GM12878 (cell line): ENCODE results near the gene HSPA4. TPM values are rescaled to one million over a fixed set of nuclear protein-coding genes. Genes with fewer than 3 reads are reported as not detected.

Experiments
- ATAC-seq: fragments of 200-7000 bp; cut with Tn5 transposase; 3 replicates; pipeline ENCODE4 v1.9.1; 2020; ENCODE audit warnings: mild to moderate bottlenecking, moderate library complexity
- BruUV-seq: library from RNA; stranded (reverse); fragments of 400-500 nt; replicated peaks from 2 replicates; lab custom pipeline; 2021; lab: Mats Ljungman, UMichigan
- CTCF ChIA-PET: fragments of 300-600 bp; sonication (Branson Sonifier 250); formaldehyde crosslinking; extraction: SDS; loops from one replicate; lab custom pipeline; 2021; ENCODE audit warnings: inconsistent platforms; lab: Yijun Ruan, JAX
- POLR2A ChIA-PET: fragments of 350-600 bp; formaldehyde crosslinking; extraction: SDS; loops from one replicate; lab custom pipeline; 2021; ENCODE audit warnings: inconsistent platforms; lab: Charles Lee
- RAD21 ChIA-PET: fragments of 300-600 bp; sonication (Branson Sonifier 250); formaldehyde crosslinking; loops from one replicate; lab custom pipeline; 2023; ENCODE audit warnings: antibody characterized with exemption; ENCODE audit not compliant: unreplicated experiment; lab: Charles Lee
- SMC1A ChIA-PET: fragments of 300-600 bp; sonication (Branson Sonifier 250); formaldehyde crosslinking; loops from one replicate; lab custom pipeline; 2023; ENCODE audit not compliant: unreplicated experiment, uncharacterized antibody; lab: Charles Lee
- DNase-seq: peaks from one replicate; pipeline ENCODE4 v3.0.0-alpha.2; 2011; ENCODE audit warnings: low read depth, low spot score
- FAIRE-seq: peaks from 3 replicates; lab custom pipeline; 2011; peaks lifted over from hg19 to GRCh38; lab: Jason Lieb, UNC
- H2AFZ ChIP-seq: 2 replicates; pipeline ENCODE4 v1.6.0; 2011; ENCODE audit warnings: low read depth, low read length, control low read depth; ENCODE audit not compliant: control insufficient read depth
- H3K27ac ChIP-seq: 2 replicates; pipeline ENCODE4 v1.5.1; 2011; ENCODE audit warnings: control low read depth; ENCODE audit not compliant: control insufficient read depth, insufficient read depth
- H3K27me3 ChIP-seq, 2 experiments: replicated peaks in 1 of 2; 2 replicates each; pipeline versions ENCODE4 v1.6.0 to v1.6.1; 2011; ENCODE audit warnings: low read length in 1 of 2; ENCODE audit not compliant: control insufficient read depth in 2 of 2, insufficient read depth in 2 of 2
- H3K36me3 ChIP-seq, 2 experiments: 2 replicates each; pipeline ENCODE4 v1.5.1; 2011; ENCODE audit warnings: low read length in 1 of 2; ENCODE audit not compliant: control insufficient read depth in 2 of 2, insufficient read depth in 2 of 2
- H3K4me1 ChIP-seq: 2 replicates; pipeline ENCODE4 v1.6.1; 2011; ENCODE audit warnings: mild to moderate bottlenecking, low read length, moderate library complexity, mixed read lengths; ENCODE audit not compliant: control insufficient read depth, insufficient read depth
- H3K4me2 ChIP-seq: 2 replicates; pipeline ENCODE4 v1.6.0; 2011; ENCODE audit warnings: control low read depth; ENCODE audit not compliant: control insufficient read depth, insufficient read depth
- H3K4me3 ChIP-seq: fragments of 200-600 bp; sonication (generic); 2 replicates; pipeline ENCODE4 v1.5.1; 2016
- H3K79me2 ChIP-seq: 2 replicates; pipeline ENCODE4 v1.6.0; 2011; ENCODE audit warnings: low read length; ENCODE audit not compliant: control insufficient read depth, insufficient read depth
- H3K9ac ChIP-seq: 2 replicates; pipeline ENCODE4 v1.8.0; 2011; ENCODE audit warnings: low read length, control low read depth, mixed read lengths; ENCODE audit not compliant: control insufficient read depth, insufficient read depth
- H3K9me3 ChIP-seq: replicated peaks from 3 replicates; pipeline ENCODE4 v1.5.1; 2011; ENCODE audit warnings: mild to moderate bottlenecking, low read length; ENCODE audit not compliant: control insufficient read depth, insufficient read depth
- H4K20me1 ChIP-seq: 2 replicates; pipeline ENCODE4 v1.6.0; 2011; ENCODE audit not compliant: control insufficient read depth, insufficient read depth
- BCL3 ChIP-seq: IDR thresholded peaks from 2 replicates; pipeline ENCODE4 v1.6.1; 2011; ENCODE audit warnings: borderline replicate concordance, low read depth, mild to moderate bottlenecking, moderate library complexity, low read length; ENCODE audit not compliant: insufficient read depth, poor library complexity, severe bottlenecking
- CREB1 ChIP-seq: IDR thresholded peaks from 2 replicates; pipeline ENCODE4 v1.6.1; 2012; ENCODE audit warnings: low read depth, mild to moderate bottlenecking, inconsistent platforms
- E2F4 ChIP-seq: IDR thresholded peaks from 2 replicates; pipeline ENCODE4 v1.6.1; 2012; ENCODE audit warnings: low read depth, low read length, improper control_type of control experiment
- RELA ChIP-seq: fragments of 450-650 bp; IDR thresholded peaks from 2 replicates; pipeline ENCODE4 v1.8.0; 2014; ENCODE audit warnings: borderline replicate concordance; ENCODE audit not compliant: partially characterized antibody
- RFX5 ChIP-seq: IDR thresholded peaks from 2 replicates; pipeline ENCODE4 v1.6.1; 2011; ENCODE audit warnings: low read depth, low read length, improper control_type of control experiment
- ZBTB11 ChIP-seq: fragments of 450-650 bp; formaldehyde crosslinking; IDR thresholded peaks from 2 replicates; pipeline ENCODE4 v1.5.0; 2022; ENCODE audit warnings: mild to moderate bottlenecking, missing genetic modification characterization
- WGBS: methylation state at CpG from one replicate; pipeline ENCODE4 v1.1.6; 2016; ENCODE audit warnings: low lambda C conversion rate; ENCODE audit not compliant: insufficient replicate concordance, insufficient coverage; ENCODE audit errors: missing lambda C conversion rate; 5-methylcytosine and 5-hydroxymethylcytosine counted together
- in situ Hi-C: fragments of 300-500 bp; cut with MboI; formaldehyde crosslinking; loops from 9 replicates; pipeline ENCODE4 v1.14.3; 2018; ENCODE audit warnings: mixed read lengths
- intact Hi-C: fragments of 100-400 bp; cut with micrococcal nuclease; formaldehyde crosslinking; loops from one replicate; pipeline ENCODE4 v1.14.2; 2022; ENCODE audit not compliant: unreplicated experiment
- polyA plus RNA-seq, 11 experiments: library from polyadenylated mRNA; depleted of rRNA in 4 of 11; unstranded in 6 of 11; stranded (reverse) in 5 of 11; fragments of >200 nt; fragmentation: Nextera tagmentation in 4 of 11; fragmentation: Illumina TruSeq in 1 of 11; extraction: Ambion mirVana in 4 of 11; extraction: Trizol in 1 of 11; gene quantifications; 1 replicate in 1 of 11; 2 replicates in 10 of 11; pipeline versions ENCODE4 v1.2.1 to v1.2.3, GENCODE V29; 2011 to 2016; ENCODE audit warnings: inconsistent platforms in 2 of 11, missing spikeins in 2 of 11, low read depth in 1 of 11
- total RNA-seq, 4 experiments: library from RNA; depleted of rRNA in 3 of 4; stranded (reverse); fragments of >200 nt in 3 of 4; fragmentation: Illumina TruSeq in 1 of 4; extraction: Trizol in 1 of 4; gene quantifications; 2 replicates each; pipeline versions ENCODE4 v1.2.1 to v1.2.3, GENCODE V29; 2013 to 2021

The HSPA4 gene
- total and polyA plus RNA-seq, 10 of the 15 experiments (the other 5 are each of a cell fraction or from before 2014, with no cell fraction given) = 61.6 to 234 (median 116) TPM

GRCh38 chr5:133154274-133155075, 102.7 kb downstream of the HSPA4 start (continued):
- no peak for TF ChIP-seq ZBTB11 (CRISPR knock-in tag)
- TF ChIP-seq, all 136 proteins: peak for 0

DNA sequence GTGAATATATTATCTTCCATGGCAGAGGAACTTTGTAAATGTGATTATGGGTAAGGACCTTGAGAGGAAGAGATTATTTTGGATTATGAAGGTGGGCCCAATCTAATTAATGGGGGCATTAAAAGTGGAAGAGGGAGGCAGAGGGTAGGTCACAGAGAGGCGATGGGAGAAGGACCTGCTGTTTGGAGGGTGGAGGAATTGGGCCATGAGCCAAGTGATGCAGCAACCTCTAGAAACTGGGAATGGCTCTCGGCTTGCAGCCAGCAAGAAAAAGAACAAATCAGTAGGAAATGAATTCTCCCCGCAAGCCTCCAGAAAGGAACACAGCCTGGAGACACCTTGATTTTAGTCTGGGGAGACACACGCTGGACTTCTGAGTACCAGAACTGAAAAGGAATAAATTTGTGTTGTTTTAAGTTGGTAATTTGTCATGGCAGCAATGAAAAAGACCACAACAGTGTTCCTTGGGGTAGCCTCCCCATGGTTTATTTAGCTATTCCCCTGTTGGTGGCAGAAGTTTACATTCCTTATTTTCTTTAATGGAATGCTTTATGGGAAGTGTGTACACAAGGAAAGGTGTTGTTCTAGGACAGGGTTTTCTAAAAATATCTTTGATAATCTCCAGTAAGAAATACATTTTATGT, 103.6 kb downstream of the HSPA4 start:
- Histone ChIP-seq H3K4me3 (no peak overlapping the region), H3K4me2 (no peak overlapping the region), H2AFZ (no peak overlapping the region), H3K36me3 (no peaks in the 10 kb centered on the region), H3K9ac (no peak overlapping the region), H3K79me2 (no peaks in the 10 kb centered on the region), H3K4me1 (no peaks in the 10 kb centered on the region), H3K27me3 (no peaks in the 10 kb centered on the region), H4K20me1 (no peaks in the 10 kb centered on the region), H3K27ac (no peak overlapping the region), H3K9me3 (no peaks in the 10 kb centered on the region; the same call in 2 of the 3 replicates)
- in situ Hi-C loops = no loop called here
- 32% methylated on average over 4 of the region's 4 CpGs for WGBS
- FAIRE-seq = no peak
- POLR2A ChIA-PET = no interaction called here
- BruUV-seq = no TSS peak
- CTCF ChIA-PET = no interaction called here
- intact Hi-C loops = no loop called here
- RAD21 ChIA-PET = no interaction called here
- ATAC-seq = no peak
- TF ChIP-seq E2F4 = no peak
- no peak for TF ChIP-seq BCL3
- TF ChIP-seq CREB1 = no peak
- no peak for TF ChIP-seq RFX5
- TF ChIP-seq RELA = no peak
- DNase-seq = no peak
- SMC1A ChIA-PET = no interaction called here
